ENCODE results near the gene SOX6. TPM values are rescaled to one million over a fixed set of nuclear protein-coding genes. Genes with fewer than 3 reads are reported as not detected.

The SOX6 gene
- total and polyA plus RNA-seq, 2 of the 13 experiments (the other 11 are each of a cell fraction or from before 2014, with no cell fraction given) = 2.6 to 11.2 TPM

DNA sequence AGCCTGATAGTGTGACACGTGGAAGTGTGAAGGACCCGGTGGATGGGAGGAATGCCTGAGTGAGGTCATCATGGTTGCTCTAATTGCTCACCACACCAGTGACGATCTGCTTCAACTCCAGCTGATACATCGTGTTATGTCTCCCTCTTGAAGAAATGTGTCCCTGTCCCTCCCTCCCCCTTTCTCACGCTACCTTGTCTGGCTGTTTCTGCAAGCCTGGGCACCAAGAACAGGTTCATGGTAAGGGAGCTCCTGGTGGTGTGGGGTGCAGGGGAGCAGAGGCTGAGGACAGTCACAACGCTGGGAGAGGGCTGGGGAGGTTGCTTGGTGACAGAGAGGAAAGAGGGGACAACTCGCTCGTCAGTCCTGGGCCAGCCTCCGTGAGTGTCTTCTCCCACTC, 413.4 kb downstream of the SOX6 start:
- Histone ChIP-seq H4K20me1 (ENCODE audit: insufficient read depth, low read length) (no peaks in the 10 kb centered on the region), H3K4me1 (ENCODE audit: insufficient read depth, low read length) (peaks cover 6% of the 10 kb centered on the region; the same call in 1 of the 2 replicates), H2AFZ (ENCODE audit: low read length) (no peak overlapping the region), H3K4me2 (ENCODE audit: low read depth, low read length) (no peak overlapping the region), H3K9ac (ENCODE audit: insufficient read depth, low read depth, low read length) (no peak overlapping the region), H3K4me3 (replicated peaks in 1 of 3; ENCODE audit: insufficient read depth in 1 of 3, low read depth in 2 of 3, low read length in 3 of 3) (no peak overlapping the region), H3K36me3 (replicated peaks in 1 of 2; ENCODE audit: control insufficient read depth in 1 of 2, insufficient read depth in 2 of 2, low read length in 2 of 2) (no peaks in the 10 kb centered on the region), H3K27ac (ENCODE audit: extremely low read length, insufficient read depth, low read length) (no peak overlapping the region), H3K27me3 (ENCODE audit: control insufficient read depth in 1 of 2, insufficient read depth in 2 of 2, low read length in 2 of 2) (no peaks in the 10 kb centered on the region; a peak in 2 of 5 replicates), H3K79me2 (ENCODE audit: insufficient read depth, low read length) (no peaks in the 10 kb centered on the region), H3K9me3 (ENCODE audit: low read length) (peaks cover 13% of the 10 kb centered on the region; the same call in 1 of the 2 replicates)
- BruUV-seq (replicated peaks) = no TSS peak
- in situ Hi-C loops (cut with HindIII; ENCODE audit: extremely low pct_ligation_motif_present, low pct_unique_long_range_greater_than_20kb) (loop anchor here (10.0 kb wide), 1 partner anchor 672 kb away; no protein-coding TSS in a partner anchor), intact Hi-C loops (cut with micrococcal nuclease; ENCODE audit: unreplicated experiment) (no loop called here)
- ChIA-PET POLR2A (no interaction called here), CTCF (ENCODE audit: low intra/inter-chr PET ratio, low total read pairs) (no interaction called here)
- ATAC-seq = peak; percentile 18; the same call in 2 of the 3 replicates
- FAIRE-seq = no peak
- DNase-seq (ENCODE audit: low spot score) = no peak
- 28% methylated on average over 9 of the region's 9 CpGs for WGBS (ENCODE audit: low lambda C conversion rate)
- no peak for TF ChIP-seq ELF3 (CRISPR knock-in tag; IDR thresholded peaks at IDR 0.05)
- TF ChIP-seq CREB1 (IDR thresholded peaks at IDR 0.05) = peak; percentile 39; the same call in 1 of the 2 replicates
- TF ChIP-seq CREB1 (CRISPR knock-in tag; IDR thresholded peaks at IDR 0.05) = no peak

DNA sequence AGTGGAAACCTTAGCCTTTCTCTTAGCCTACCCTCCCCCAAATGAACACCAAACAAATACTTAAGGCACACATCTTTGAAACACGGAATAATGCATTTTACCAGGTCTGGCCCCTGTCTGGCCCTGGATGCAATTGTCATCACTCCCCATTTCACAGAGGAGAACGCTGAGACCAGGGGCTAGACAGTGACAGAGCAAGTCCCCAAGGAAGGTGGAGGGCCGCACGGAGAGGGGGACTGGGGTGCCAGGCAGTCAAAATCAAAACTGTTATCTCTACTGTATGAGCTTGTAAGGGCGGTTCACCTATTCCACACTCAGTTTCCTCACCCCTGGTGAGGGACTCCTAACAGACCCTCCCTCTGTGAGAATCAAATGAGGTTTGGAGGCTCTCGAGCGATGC, 414.2 kb downstream of the SOX6 start:
- in situ Hi-C loops (cut with HindIII; ENCODE audit: extremely low pct_ligation_motif_present, low pct_unique_long_range_greater_than_20kb) = loop anchor here (10.0 kb wide), 1 partner anchor 673 kb away; no protein-coding TSS in a partner anchor
- H3K27me3 ChIP-seq (ENCODE audit: control insufficient read depth in 1 of 2, insufficient read depth in 2 of 2, low read length in 2 of 2) = no peaks in the 10 kb centered on the region; a peak in 2 of 5 replicates
- no peaks in the 10 kb centered on the region for H3K4me1 ChIP-seq (ENCODE audit: insufficient read depth, low read length)
- ATAC-seq (no peak), FAIRE-seq (no peak), DNase-seq (ENCODE audit: low spot score) (no peak)
- WGBS (ENCODE audit: low lambda C conversion rate) = 71% methylated on average over 6 of the region's 7 CpGs
- no peak overlapping the region for H3K9ac ChIP-seq (ENCODE audit: insufficient read depth, low read depth, low read length)
- BruUV-seq (replicated peaks) = no TSS peak
- no peaks in the 10 kb centered on the region for H4K20me1 ChIP-seq (ENCODE audit: insufficient read depth, low read length)
- intact Hi-C loops (cut with micrococcal nuclease; ENCODE audit: unreplicated experiment) = no loop called here
- H3K4me3 ChIP-seq (replicated peaks in 1 of 3; ENCODE audit: insufficient read depth in 1 of 3, low read depth in 2 of 3, low read length in 3 of 3) = no peak overlapping the region
- no peak overlapping the region for H3K4me2 ChIP-seq (ENCODE audit: low read depth, low read length)
- ChIA-PET CTCF (ENCODE audit: low intra/inter-chr PET ratio, low total read pairs) (no interaction called here), POLR2A (no interaction called here)
- no peaks in the 10 kb centered on the region for H3K36me3 ChIP-seq (replicated peaks in 1 of 2; ENCODE audit: control insufficient read depth in 1 of 2, insufficient read depth in 2 of 2, low read length in 2 of 2)
- H3K79me2 ChIP-seq (ENCODE audit: insufficient read depth, low read length) = no peaks in the 10 kb centered on the region
- TF ChIP-seq ZNF383 (CRISPR knock-in tag; IDR thresholded peaks at IDR 0.05; ENCODE audit: borderline replicate concordance) = no peak
- no peak for TF ChIP-seq THAP11 (CRISPR knock-in tag; IDR thresholded peaks at IDR 0.05)
- no peak for TF ChIP-seq ZNF598 (CRISPR knock-in tag; IDR thresholded peaks at IDR 0.05; ENCODE audit: borderline replicate concordance)
- TF ChIP-seq, protein P1, sequence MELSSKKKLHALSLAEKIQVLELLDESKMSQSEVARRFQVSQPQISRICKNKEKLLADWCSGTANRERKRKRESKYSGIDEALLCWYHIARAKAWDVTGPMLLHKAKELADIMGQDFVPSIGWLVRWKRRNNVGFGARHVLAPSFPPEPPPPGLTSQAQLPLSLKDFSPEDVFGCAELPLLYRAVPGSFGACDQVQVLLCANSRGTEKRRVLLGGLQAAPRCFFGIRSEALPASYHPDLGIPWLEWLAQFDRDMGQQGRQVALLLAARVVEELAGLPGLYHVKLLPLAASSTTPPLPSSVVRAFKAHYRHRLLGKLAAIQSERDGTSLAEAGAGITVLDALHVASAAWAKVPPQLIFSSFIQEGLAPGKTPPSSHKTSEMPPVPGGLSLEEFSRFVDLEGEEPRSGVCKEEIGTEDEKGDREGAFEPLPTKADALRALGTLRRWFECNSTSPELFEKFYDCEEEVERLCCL (CRISPR knock-in tag; IDR thresholded peaks at IDR 0.05; ENCODE audit: borderline replicate concordance) = no peak
- no peak for TF ChIP-seq SOX13 (IDR thresholded peaks at IDR 0.05)
- no peak for TF ChIP-seq SOX13 (CRISPR knock-in tag; conservative IDR thresholded peaks at IDR 0.05 in 1 of 2, IDR thresholded peaks at IDR 0.05 in 1 of 2)
- no peak for TF ChIP-seq POLR2A (IDR thresholded peaks at IDR 0.05; ENCODE audit: insufficient read depth in 1 of 2, low read depth in 2 of 2, low read length in 2 of 2)
- TF ChIP-seq SP5 (CRISPR knock-in tag; IDR thresholded peaks at IDR 0.05; ENCODE audit: borderline replicate concordance, low read depth) = no peak
- TF ChIP-seq ZNF780A (CRISPR knock-in tag; IDR thresholded peaks at IDR 0.05) = no peak
- TF ChIP-seq, protein P2, sequence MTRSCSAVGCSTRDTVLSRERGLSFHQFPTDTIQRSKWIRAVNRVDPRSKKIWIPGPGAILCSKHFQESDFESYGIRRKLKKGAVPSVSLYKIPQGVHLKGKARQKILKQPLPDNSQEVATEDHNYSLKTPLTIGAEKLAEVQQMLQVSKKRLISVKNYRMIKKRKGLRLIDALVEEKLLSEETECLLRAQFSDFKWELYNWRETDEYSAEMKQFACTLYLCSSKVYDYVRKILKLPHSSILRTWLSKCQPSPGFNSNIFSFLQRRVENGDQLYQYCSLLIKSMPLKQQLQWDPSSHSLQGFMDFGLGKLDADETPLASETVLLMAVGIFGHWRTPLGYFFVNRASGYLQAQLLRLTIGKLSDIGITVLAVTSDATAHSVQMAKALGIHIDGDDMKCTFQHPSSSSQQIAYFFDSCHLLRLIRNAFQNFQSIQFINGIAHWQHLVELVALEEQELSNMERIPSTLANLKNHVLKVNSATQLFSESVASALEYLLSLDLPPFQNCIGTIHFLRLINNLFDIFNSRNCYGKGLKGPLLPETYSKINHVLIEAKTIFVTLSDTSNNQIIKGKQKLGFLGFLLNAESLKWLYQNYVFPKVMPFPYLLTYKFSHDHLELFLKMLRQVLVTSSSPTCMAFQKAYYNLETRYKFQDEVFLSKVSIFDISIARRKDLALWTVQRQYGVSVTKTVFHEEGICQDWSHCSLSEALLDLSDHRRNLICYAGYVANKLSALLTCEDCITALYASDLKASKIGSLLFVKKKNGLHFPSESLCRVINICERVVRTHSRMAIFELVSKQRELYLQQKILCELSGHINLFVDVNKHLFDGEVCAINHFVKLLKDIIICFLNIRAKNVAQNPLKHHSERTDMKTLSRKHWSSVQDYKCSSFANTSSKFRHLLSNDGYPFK (CRISPR knock-in tag; IDR thresholded peaks at IDR 0.05; ENCODE audit: borderline replicate concordance) = no peak
- no peak for TF ChIP-seq PAX8 (CRISPR knock-in tag; IDR thresholded peaks at IDR 0.05; ENCODE audit: borderline replicate concordance)
- H3K27ac ChIP-seq (ENCODE audit: extremely low read length, insufficient read depth, low read length) = no peak overlapping the region
- H3K9me3 ChIP-seq (ENCODE audit: low read length) = peaks cover 8% of the 10 kb centered on the region; the same call in 1 of the 2 replicates
- no peak overlapping the region for H2AFZ ChIP-seq (ENCODE audit: low read length)
